HG02678 (cell line): Measurements from ENCODE around the gene LRRC75B.
"Not testable (repeated sequence)": the region's sequence is repeated elsewhere in the genome, so short reads cannot be mapped to it uniquely, and the experiment has no call there.

Source experiments
- ATAC-seq: cut with Tn5 transposase; IDR thresholded peaks from one replicate; pipeline ENCODE4 v1.9.1; 2021; ENCODE audit warnings: mild to moderate bottlenecking, moderate library complexity; ENCODE audit not compliant: unreplicated experiment

LRRC75B gene, protein sequence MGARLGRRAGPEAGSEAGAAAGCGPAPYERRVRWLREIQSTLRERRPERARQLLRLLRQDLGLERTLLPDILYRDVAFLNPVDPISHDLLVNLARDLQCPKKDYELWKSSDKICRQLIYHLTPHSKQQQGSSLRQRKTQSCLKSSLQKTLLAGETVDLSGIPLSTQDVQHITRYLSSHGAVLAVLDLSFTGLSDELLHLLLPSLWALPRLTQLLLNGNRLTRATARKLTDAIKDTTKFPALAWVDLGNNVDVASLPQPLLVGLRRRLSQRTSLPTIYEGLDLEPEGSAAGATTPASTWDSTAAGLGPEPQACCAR

GRCh38 chr22:24592851-24593558 lies at the start of gene LRRC75B:
TSS of gene LRRC75B (minus strand) at chr22:24593073. CDS start at chr22:24593039, 34 bp downstream.
- peak; percentile 88 for ATAC-seq

DNA sequence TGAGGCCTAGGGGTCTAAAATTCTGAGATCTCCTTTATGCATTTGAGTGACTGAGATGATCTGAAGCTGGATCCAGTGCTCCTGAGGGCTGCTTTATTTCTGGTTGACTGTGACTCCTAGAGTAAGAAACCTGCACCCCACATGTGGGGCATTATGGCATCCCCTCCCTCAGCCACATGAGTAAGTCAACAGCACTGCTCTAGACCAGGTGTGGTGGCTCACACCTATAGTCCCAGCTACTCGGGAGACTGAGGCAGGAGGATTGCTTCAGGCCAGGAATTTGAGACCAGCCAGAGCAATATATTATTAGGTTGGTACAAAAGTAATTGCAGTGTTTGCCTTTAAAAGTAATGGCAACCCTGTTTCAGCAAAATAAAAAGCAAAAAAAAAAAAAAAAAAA lies 49.4 kb upstream of the LRRC75B start:
- ATAC-seq, result not testable (repeated sequence)

DNA sequence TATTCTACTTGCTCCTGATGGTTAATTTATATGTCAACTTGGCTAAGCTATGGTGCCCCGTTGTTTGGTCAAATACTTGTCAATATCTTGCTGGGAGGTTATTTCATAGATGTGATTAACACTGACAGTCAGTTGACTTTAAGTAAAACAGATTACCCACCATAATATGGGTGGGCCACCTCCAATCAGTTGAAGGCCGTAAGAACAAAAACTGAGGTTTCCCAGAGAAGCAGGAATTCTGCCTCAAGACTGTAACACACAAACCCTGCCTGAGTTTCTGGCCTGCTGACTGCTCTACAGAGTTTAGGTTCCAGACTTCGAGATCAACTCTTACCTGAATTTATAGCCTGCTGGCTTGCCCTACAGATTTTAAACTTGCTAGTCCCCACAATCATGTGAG lies 43.6 kb upstream of the LRRC75B start:
- not testable (repeated sequence) for ATAC-seq

- not testable (repeated sequence) for ATAC-seq
Observed at GRCh38 chr22:24634776-24635389, 42.0 kb upstream of the LRRC75B start.

- not testable (repeated sequence) for ATAC-seq
Observed at GRCh38 chr22:24633231-24634023, 40.6 kb upstream of the LRRC75B start.

GRCh38 chr22:24632642-24633041 lies 39.8 kb upstream of the LRRC75B start:
- not testable (repeated sequence) for ATAC-seq

- not testable (repeated sequence) for ATAC-seq
Observed at GRCh38 chr22:24631430-24632122, 38.7 kb upstream of the LRRC75B start.

DNA sequence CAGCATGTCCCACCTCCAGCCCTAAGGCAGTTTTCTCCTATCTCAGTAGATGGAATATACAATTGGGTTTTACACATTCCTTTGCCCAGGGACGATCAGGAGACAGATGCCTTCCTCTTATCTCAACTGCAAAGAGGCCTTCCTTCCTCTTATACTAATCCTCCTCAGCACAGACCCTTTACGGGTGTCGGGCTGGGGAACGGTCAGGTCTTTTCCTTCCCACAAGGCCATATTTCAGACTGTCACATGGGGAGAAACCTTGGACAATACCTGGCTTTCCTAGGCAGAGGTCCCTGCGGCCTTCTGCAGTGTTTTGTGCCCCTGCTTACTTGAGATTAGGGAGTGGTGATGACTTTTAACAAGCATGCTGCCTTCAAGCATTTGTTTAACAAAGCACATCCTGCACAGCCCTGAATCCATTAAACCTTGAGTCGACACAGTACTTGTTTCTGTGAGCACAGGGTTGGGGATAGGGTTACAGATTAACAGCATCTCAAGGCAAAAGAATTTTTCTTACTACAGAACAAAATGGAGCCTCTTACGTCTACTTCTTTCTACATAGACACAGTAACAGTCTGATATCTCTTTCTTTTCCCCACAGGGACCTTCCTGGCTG lies 38.0 kb upstream of the LRRC75B start:
- ATAC-seq, result not testable (repeated sequence)

DNA sequence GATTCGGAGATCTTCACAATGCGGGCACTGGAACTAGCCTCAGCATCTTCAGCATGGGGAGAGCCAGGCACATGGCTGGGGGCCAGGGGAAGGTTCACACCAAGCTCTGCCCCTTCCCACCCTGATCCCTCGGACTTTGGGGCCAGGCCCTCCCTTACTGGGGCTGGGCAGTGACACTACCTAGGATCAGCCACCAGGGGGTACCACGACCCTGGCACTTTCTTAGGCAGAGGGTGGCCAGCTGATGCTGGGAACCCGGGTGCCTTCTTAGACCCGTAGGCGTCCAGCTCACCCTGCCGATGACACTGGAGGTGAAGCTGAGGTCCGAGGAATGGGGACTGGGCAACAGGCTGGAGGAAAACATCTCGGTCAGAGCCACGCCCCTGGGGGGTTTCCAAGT lies 36.2 kb upstream of the LRRC75B start:
- ATAC-seq, result not testable (repeated sequence)

- ATAC-seq, result not testable (repeated sequence)
Observed at GRCh38 chr22:24627911-24628310, 35.0 kb upstream of the LRRC75B start.

- ATAC-seq, result not testable (repeated sequence)
Observed at GRCh38 chr22:24622596-24622995, 29.7 kb upstream of the LRRC75B start.

DNA sequence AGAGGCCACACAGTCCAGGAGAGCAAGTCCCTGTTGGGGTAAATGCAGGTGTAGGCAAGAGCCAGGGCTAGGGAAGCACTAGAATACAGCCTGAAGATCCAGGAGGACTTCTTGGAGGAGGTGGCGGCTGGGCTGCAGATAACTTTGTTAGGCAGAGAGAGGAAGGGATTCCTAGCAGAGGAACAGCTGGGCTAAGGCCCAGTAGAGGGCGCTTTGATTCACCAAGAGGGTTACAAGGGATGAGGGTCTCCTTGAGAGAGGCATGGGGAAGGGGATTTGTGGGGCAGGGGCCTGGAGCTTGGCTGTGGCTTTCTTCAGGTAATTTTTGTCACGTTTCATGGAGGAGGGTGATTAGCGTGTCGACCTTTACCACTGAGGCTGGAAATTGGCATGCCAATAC lies 28.4 kb upstream of the LRRC75B start:
- not testable (repeated sequence) for ATAC-seq

GRCh38 chr22:24614794-24615193 lies 21.9 kb upstream of the LRRC75B start:
- not testable (repeated sequence) for ATAC-seq

DNA sequence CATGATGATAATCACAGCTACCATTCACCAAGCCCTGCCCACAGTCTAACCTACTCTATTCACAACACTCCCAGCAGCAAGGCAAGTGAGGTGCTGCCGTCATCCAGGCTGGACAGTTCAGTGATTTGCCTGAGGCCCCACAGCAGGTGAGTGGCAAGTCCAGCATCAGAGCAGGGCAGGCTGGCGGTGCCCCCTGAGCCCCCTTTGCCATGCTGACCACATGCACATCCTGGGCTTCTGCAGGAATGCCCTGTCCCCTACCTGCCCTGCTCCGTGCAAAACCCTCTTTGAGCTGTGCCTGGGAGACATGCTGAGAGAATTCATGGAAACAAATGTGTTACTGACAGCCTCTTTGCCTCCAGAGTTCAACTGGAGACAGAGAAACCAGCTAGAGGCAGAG lies 17.0 kb upstream of the LRRC75B start:
- not testable (repeated sequence) for ATAC-seq

DNA sequence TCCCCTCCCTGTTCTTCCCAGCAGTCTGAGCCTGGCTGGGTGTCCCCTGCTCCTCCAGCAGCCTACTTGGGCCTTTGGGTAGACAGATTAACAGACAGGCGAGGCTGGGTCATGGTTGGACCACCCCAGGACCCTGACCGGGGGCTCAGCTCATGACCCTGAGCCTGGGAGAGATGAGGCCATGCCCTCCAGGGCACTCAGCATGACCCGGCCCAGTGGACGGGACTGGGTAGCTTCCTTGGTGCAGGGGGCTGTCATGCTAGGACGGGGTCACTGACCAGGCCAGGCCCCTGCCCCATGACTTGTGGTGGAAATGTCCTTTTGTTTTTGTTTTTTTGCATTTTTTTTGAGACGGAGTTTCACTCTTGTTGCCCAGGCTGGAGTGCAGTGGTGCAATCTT lies 15.5 kb upstream of the LRRC75B start:
- ATAC-seq, result not testable (repeated sequence)

GRCh38 chr22:24607429-24607983 lies 14.6 kb upstream of the LRRC75B start:
- ATAC-seq, result peak; percentile 48

DNA sequence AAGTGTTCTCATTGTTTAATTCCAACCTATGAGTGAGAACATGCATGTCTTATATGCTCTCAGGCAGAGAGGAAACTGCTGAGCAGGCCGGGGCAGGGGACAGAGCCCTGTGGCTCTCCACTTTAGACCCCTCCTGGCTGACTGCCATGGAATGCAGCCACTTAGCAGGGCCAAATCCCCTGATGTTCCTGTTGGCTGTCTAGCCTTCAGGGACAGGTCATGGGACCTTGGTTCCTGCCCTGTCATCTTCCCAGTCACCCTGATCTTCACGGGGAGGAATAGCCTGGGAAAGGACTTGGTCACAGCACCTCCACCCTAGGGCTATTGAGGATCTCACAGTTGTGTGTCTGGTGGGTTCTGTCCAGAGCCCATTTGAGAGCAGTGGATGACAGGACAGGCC lies 13.5 kb upstream of the LRRC75B start:
- ATAC-seq, result not testable (repeated sequence)

DNA sequence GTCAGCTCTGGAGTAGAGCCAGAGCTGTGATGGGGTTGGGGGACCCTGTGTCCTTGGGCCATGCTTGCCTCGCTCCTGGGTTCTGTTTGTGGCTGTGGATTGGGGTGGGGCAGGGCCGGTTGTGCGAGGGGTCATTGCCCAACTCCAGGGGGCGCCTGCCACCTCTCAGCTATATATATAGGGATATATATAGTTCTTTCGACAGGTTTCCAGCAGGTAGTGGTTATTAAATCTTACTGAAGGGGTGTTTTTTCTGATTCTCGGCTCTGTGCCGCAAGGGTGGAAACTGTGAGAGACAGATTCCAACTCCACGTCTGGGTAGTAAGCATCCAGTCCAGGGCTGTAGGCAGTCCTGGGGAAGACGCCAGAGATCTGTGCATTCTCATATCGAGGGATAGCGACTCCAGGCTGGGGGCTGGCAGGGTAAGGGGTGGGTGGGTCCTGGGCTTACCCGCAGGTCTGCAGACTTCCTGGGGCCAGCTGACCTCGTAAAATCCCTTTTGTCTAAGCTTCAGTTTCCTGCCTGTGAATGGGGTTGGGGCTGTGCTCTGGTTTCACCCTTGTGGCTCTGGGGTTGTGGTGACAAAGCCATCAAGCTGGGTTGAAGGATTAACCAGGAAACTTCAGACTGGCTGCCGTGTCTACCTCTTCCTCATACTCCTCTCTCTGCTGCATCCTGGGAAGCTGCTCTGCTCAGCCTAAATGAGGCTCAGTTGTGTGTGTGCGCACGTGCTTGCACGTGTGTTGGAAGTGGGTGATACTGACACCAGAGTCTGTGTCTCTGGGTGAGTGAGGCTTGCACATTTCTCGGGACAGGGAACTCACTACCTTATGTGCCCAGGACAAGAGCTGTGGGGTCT lies 11.1 kb upstream of the LRRC75B start:
- not testable (repeated sequence) for ATAC-seq
